IPS-20b (cell line): ENCODE results near the gene PPP2R3A.
"Not testable (repeated sequence)": the region's sequence is repeated elsewhere in the genome, so short reads cannot be mapped to it uniquely, and the experiment has no call there.

ENCODE experiments used
- H3K27ac ChIP-seq: one replicate; pipeline ENCODE4 v1.5.1; 2013; ENCODE audit warnings: low read length
- H3K27me3 ChIP-seq: 2 replicates; pipeline ENCODE4 v1.6.1; 2013; ENCODE audit warnings: mild to moderate bottlenecking, low read length, inconsistent platforms; ENCODE audit not compliant: insufficient read depth
- H3K36me3 ChIP-seq: 2 replicates; pipeline ENCODE4 v1.6.1; 2013; ENCODE audit warnings: low read depth, mild to moderate bottlenecking, inconsistent platforms, low read length, moderate library complexity; ENCODE audit not compliant: insufficient read depth
- H3K4me1 ChIP-seq: 2 replicates; pipeline ENCODE4 v1.6.1; 2013; ENCODE audit warnings: mild to moderate bottlenecking, control low read depth, inconsistent platforms, low read length, moderate library complexity; ENCODE audit not compliant: insufficient read depth
- H3K4me3 ChIP-seq: 2 replicates; pipeline ENCODE4 v1.5.1; 2013; ENCODE audit warnings: mild to moderate bottlenecking, low read length, inconsistent platforms
- H3K9ac ChIP-seq: 2 replicates; pipeline ENCODE4 v1.6.1; 2013; ENCODE audit warnings: low read depth, mild to moderate bottlenecking, inconsistent platforms, low read length, moderate library complexity
- H3K9me3 ChIP-seq: 2 replicates; pipeline ENCODE4 v1.6.1; 2013; ENCODE audit warnings: mild to moderate bottlenecking, low read depth, low read length, inconsistent platforms; ENCODE audit not compliant: insufficient read depth

PPP2R3A gene

DNA sequence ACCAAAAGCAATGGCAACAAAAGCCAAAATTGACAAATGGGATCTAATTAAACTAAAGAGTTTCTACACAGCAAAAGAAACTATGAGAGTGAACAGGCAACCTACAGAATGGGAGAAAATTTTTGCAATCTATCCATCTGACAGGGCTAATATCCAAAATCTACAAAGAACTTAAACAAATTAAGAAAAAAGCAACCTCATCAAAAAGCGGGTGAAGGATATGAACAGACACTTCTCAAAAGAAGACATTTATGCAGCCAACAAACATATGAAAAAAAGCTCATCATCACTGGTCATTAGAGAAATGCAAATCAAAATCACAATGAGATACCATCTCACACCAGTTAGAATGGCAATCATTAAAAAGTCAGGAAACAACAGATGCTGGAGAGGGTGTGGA is 153.8 kb downstream of the PPP2R3A start:
- H3K4me1 ChIP-seq, H3K36me3 ChIP-seq, H3K27me3 ChIP-seq, H3K9ac ChIP-seq, H3K27ac ChIP-seq, H3K4me3 ChIP-seq: not testable (repeated sequence)
- peaks cover 15% of the 10 kb centered on the region for H3K9me3 ChIP-seq

DNA sequence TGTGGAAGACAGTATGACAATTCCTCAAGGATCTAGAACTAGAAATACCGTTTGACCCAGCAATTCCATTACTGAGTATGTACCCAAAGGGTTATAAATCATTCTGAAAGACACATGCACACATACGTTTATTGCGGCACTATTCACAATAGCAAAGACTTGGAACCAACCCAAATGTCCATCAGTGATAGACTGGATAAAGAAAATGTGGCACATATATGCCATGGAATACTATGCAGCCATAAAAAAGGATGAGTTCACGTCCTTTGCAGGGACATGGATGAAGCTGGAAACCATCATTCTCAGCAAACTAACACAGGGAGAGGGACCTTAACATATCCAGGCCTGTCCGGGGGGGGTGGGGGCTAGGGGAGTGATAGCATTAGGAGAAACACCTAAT is 154.3 kb downstream of the PPP2R3A start:
- H3K9me3 ChIP-seq = peaks cover 11% of the 10 kb centered on the region; the same call in 1 of the 2 replicates
- H3K4me1 ChIP-seq, H3K36me3 ChIP-seq, H3K27ac ChIP-seq, H3K27me3 ChIP-seq, H3K4me3 ChIP-seq, H3K9ac ChIP-seq: not testable (repeated sequence)

DNA sequence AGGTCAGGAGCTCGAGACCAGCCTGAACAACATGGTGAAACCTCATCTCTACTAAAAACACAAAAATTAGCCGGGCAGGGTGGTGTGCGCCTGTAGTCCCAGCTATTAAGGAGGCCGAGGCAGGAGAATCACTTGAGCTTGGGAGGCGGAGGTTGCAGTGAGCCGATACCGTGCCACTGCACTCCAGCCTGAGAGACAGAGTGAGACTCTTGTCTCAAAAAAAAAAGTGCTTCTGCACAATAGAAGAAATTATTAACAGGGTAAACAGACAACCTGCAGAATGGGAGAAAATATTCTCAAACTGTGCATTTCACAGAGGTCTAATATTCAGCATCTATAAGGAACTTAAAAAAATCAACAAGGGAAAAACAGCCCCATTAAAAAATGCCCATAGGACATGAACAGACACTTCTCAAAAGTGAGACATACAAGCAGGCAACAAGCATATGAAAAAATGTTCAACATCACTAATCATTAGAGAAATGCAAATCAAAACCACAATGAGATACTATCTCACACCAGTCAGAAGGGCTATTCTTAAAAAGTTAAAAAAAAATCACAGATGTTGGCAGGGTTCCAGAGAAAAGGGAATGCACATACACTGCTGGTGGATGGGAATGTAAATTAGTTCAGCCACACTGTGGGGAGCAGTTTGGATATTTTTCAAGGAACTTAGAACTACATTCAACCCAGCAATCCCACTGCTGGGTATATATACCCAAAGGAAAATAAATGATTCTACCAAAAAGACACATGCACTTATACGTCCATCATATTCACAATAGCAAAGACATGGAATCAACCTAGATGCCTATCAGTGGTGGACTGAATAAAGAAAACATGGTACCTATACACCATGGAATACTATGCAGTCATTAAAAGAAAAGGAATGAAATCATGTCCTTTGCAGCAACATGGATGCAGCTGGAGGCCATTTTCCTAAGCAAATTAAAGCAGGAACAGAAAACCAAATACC is 155.1 kb downstream of the PPP2R3A start:
- H3K9ac ChIP-seq = no peak overlapping the region
- H3K27ac ChIP-seq = no peak overlapping the region
- no peaks in the 10 kb centered on the region for H3K27me3 ChIP-seq
- H3K4me3 ChIP-seq = no peak overlapping the region
- H3K4me1 ChIP-seq = no peaks in the 10 kb centered on the region
- 0 out of 2 replicates have a peak, but pooled peaks cover 4% of the 10 kb centered on the region for H3K9me3 ChIP-seq
- no peaks in the 10 kb centered on the region for H3K36me3 ChIP-seq

DNA sequence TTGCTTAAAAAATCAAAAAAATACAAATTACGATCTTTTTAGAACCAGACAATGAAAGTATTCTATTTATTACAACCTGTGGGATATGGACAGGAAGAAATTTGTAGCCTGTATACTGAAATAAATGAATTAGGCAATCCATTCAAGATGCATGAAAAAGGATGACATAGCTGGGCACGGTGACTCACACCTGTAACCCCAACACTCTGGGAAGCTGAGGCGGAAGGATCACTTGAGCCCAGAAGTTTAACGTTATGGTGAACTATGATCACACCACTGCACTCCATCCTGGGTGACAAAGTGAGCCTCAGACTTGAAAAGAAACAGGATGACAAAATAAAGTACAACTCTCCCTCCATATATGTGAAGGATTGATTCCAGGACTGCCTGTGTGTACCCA is 156.5 kb downstream of the PPP2R3A start:
- Histone ChIP-seq H3K9ac (no peak overlapping the region), H3K27ac (no peak overlapping the region), H3K4me1 (no peaks in the 10 kb centered on the region), H3K9me3 (no peaks in the 10 kb centered on the region), H3K4me3 (no peak overlapping the region), H3K27me3 (no peaks in the 10 kb centered on the region), H3K36me3 (no peaks in the 10 kb centered on the region)

DNA sequence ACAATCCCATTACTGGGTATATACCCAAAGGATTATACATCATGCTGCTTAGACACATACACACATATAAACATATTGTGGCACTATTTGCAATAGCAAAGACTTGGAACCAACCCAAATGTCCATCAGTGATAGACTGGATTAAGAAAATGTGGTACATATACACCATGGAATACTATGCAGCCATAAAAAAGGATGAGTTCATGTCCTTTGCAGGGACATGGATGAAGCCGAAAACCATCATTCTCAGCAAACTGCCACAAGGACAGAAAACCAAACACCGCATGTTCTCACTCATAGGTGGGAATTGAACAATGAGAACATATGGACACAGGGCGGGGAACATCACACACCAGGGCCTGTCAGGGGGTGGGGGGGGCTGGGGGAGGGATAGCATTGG is 166.1 kb downstream of the PPP2R3A start:
- not testable (repeated sequence) for H3K9me3 ChIP-seq, H3K4me3 ChIP-seq

DNA sequence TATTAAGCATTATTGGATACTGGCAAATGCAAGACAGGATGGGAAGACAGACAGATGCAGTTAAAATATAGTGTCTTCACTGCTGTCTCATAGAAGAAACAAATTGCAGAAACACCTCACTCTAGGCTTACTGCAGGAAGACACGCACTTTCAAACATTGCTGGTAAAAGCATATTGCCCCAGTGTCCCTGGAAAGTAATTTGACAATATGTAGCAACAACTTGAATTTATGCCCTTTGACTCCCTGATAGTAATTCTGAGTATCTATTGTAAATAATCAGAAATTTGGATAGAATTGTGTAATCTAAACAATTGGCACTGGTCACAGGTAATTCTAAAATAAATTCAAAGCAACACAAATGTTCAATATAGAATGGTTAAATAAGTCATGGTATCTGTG is 168.6 kb downstream of the PPP2R3A start:
- Histone ChIP-seq H3K9ac (no peak overlapping the region), H3K36me3 (no peaks in the 10 kb centered on the region), H3K27ac (no peak overlapping the region), H3K4me3 (no peak overlapping the region), H3K9me3 (no peaks in the 10 kb centered on the region), H3K27me3 (no peaks in the 10 kb centered on the region), H3K4me1 (no peaks in the 10 kb centered on the region)

More for the DNA sequence above, 166.1 kb downstream of the PPP2R3A start:
- H3K9ac ChIP-seq, H3K27me3 ChIP-seq, H3K4me1 ChIP-seq, H3K27ac ChIP-seq, H3K36me3 ChIP-seq: not testable (repeated sequence)

DNA sequence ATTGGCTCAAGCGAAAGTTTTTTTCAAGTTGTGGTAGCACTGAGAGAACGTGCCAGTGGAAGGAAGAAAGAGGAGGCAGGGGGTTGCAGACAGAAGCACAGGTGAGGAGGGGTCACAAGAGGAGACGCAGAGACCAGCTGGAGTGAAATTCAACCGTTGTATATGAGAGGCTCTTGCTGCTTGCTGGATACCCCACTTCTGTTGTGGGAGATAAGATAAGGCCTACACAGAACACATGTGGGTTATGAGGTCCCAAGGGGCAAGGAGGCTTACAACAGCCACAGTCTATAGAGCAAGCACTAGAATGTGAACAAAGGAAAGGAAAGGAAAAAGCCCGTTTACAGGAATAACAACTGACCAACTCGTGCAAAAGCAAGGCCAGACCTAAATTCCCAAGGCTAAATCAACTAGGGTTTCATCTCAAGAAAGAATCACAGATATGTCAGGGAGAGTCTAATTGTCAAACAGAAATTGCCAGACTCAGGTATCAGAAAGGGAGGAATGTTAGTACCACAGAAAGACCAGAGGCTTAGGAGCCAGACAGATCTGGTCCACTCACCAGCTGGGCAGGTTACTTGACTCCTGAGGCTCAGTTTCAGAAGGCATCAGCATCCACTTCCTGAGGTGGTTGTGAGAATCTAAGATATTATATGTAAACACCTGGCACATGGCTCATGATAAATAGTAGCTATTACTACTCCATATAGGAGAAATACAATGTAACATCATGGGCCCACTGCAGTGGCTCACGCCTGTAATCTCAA is 169.7 kb downstream of the PPP2R3A start:
- no peak overlapping the region for H3K9ac ChIP-seq
- no peaks in the 10 kb centered on the region for H3K36me3 ChIP-seq
- no peaks in the 10 kb centered on the region for H3K4me1 ChIP-seq
- H3K4me3 ChIP-seq = no peak overlapping the region
- no peaks in the 10 kb centered on the region for H3K9me3 ChIP-seq
- H3K27ac ChIP-seq = no peak overlapping the region
- no peaks in the 10 kb centered on the region for H3K27me3 ChIP-seq

DNA sequence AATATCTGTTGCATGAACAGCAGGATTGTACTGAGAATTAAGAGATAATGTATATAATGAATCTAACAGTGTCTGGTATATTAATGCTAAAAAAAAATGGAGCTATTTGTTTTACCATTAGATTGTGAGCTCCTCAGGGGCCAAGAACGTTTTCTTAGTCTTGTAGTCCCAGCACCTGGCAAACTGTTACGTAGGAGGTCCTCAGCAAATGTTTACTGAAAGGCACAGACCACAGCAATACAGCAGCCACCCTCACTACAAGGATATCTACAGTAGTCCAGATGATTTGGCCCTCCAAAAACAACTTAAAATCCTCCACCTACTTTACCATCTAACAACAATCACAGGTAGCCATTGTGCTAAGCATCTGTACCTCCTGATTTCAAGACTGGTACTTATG is 170.9 kb downstream of the PPP2R3A start:
- Histone ChIP-seq H3K9ac (no peak overlapping the region), H3K4me1 (no peaks in the 10 kb centered on the region), H3K27me3 (peaks cover 2% of the 10 kb centered on the region; the same call in 1 of the 2 replicates), H3K9me3 (no peaks in the 10 kb centered on the region), H3K27ac (no peak overlapping the region), H3K4me3 (no peak overlapping the region), H3K36me3 (no peaks in the 10 kb centered on the region)

DNA sequence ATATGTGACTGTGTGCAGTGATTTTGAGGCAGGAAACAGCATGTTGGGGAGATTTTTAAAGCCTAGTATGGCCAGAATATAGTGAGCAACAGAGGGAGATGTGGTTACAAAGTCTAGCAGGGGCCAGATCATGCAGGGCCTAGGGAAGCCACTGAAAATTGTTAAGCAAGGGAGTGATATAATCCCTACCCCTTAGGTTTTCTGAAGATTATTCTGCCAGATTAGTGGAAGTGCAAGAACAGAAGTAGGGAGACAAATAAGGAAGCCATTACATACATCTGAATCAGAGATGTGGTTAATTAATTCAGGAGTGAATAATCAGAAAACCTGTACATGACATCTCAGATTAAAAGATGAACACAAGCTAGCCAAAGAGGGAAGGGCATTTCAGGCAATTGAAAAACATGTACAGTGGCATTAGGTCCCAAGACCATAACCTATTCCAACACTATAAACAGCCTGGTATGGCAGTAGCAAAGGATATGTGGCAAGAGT is 175.8 kb downstream of the PPP2R3A start:
- Histone ChIP-seq H3K9ac (no peak overlapping the region), H3K9me3 (no peaks in the 10 kb centered on the region), H3K4me3 (no peak overlapping the region), H3K36me3 (peaks cover 14% of the 10 kb centered on the region), H3K27me3 (peaks cover 7% of the 10 kb centered on the region; the same call in 1 of the 2 replicates), H3K27ac (no peak overlapping the region), H3K4me1 (no peaks in the 10 kb centered on the region; the same call in 1 of the 2 replicates)

DNA sequence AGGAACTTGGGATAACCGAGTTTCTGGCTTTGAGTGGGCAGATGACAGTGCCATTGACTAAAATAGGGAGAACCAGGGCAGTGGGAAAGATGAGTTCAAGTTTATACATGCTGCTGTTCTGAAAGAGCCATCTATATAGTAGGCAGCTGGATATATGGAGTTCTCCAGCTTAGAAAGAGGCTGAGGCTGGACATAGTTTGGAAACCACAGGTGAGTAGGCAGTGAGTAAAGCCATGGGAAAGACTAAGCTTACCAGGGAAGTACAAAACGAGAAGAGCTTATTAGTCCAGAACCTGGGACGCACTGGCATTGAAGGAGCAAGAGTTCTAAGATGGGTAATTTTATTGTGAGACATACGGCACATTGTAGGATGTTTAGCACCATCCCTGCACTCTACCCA is 176.4 kb downstream of the PPP2R3A start:
- Histone ChIP-seq H3K9me3 (no peaks in the 10 kb centered on the region), H3K4me3 (no peak overlapping the region), H3K27me3 (peaks cover 7% of the 10 kb centered on the region; the same call in 1 of the 2 replicates), H3K27ac (no peak overlapping the region), H3K9ac (no peak overlapping the region), H3K36me3 (peaks cover 14% of the 10 kb centered on the region), H3K4me1 (no peaks in the 10 kb centered on the region; the same call in 1 of the 2 replicates)

DNA sequence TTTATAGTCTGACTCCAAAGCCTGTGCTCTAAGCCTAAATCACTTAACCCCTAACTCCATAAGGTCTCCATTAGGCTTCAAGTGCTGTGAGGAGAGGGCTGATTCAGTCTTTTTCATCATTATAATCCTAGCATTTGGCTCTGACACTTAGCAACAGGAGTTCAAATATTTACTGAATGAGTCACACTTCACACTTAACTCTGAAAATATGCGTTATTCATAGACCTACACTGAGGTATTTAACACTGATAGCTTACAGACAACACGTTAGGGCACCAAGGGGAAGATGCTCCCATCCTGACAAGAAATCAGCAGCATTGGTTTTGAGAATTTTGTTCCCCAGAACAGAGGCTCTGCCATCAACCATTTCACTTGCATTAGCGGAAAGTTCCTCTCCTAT is 177.1 kb downstream of the PPP2R3A start:
- Histone ChIP-seq H3K9me3 (no peaks in the 10 kb centered on the region), H3K27ac (no peak overlapping the region), H3K27me3 (peaks cover 7% of the 10 kb centered on the region; the same call in 1 of the 2 replicates), H3K36me3 (peaks cover 20% of the 10 kb centered on the region), H3K4me1 (no peaks in the 10 kb centered on the region; the same call in 1 of the 2 replicates), H3K4me3 (no peak overlapping the region), H3K9ac (no peak overlapping the region)
